Heart left ventricle (tissue), 16 donors: Measurements from ENCODE around the gene RBMXL2. TPM values are rescaled to one million over a fixed set of nuclear protein-coding genes. Genes with fewer than 3 reads are reported as not detected.

Experiments
- ATAC-seq, 4 donors: fragments of 200-7000 bp; cut with Tn5 transposase; one replicate each; pipeline ENCODE4 v1.9.1; 2020 to 2022; ENCODE audit warnings: moderate library complexity in 4 of 4, mild to moderate bottlenecking in 3 of 4, moderate number of reproducible peaks in 1 of 4
- DNase-seq, 5 donors: peaks; one replicate each; pipeline ENCODE4 v3.0.0-alpha.2; 2020
- H3K27ac ChIP-seq, 12 donors: fragments of 200-600 bp; sonication (generic) in 4 of 12; one replicate each; pipeline versions ENCODE4 v1.5.0 to v1.8.0; 2016 to 2022; ENCODE audit warnings: mild to moderate bottlenecking in 2 of 12
- H3K27me3 ChIP-seq, 9 donors: fragments of 200-600 bp; sonication (generic) in 2 of 9; one replicate each; pipeline versions ENCODE4 v1.5.1 to v1.8.0; 2016 to 2022; ENCODE audit warnings: mild to moderate bottlenecking in 3 of 9
- H3K36me3 ChIP-seq, 9 donors: fragments of 200-600 bp; sonication (generic) in 2 of 9; one replicate each; pipeline versions ENCODE4 v1.5.0 to v1.8.0; 2018 to 2022; ENCODE audit warnings: mild to moderate bottlenecking in 2 of 9
- H3K4me1 ChIP-seq, 12 donors: fragments of 200-600 bp; sonication (generic) in 4 of 12; one replicate each; pipeline versions ENCODE4 v1.5.0 to v1.8.0; 2016 to 2022; ENCODE audit warnings: mild to moderate bottlenecking in 3 of 12
- H3K4me3 ChIP-seq, 12 donors: fragments of 200-600 bp; sonication (generic) in 4 of 12; one replicate each; pipeline versions ENCODE4 v1.5.0 to v1.8.0; 2017 to 2022; ENCODE audit warnings: mild to moderate bottlenecking in 9 of 12, moderate library complexity in 4 of 12
- H3K9me3 ChIP-seq, 12 donors: fragments of 200-600 bp; sonication (generic) in 4 of 12; one replicate each; pipeline versions ENCODE4 v1.5.0 to v1.8.0; 2016 to 2022; ENCODE audit warnings: mild to moderate bottlenecking in 1 of 12
- CTCF ChIP-seq, 12 donors: fragments of 200-600 bp; sonication (generic) in 4 of 12; IDR thresholded peaks; one replicate each; pipeline versions ENCODE4 v1.5.0 to v1.8.0; 2018 to 2022; ENCODE audit warnings: antibody characterized with exemption in 12 of 12, mild to moderate bottlenecking in 5 of 12
- POLR2A ChIP-seq, 2 donors: fragments of 450-650 bp; IDR thresholded peaks; one replicate each; pipeline ENCODE4 v1.6.1; 2017; ENCODE audit warnings: antibody characterized with exemption in 2 of 2, mild to moderate bottlenecking in 2 of 2, moderate library complexity in 2 of 2
- WGBS, 4 donors: extraction: QIAGEN DNeasy Blood & Tissue Kit in 2 of 4; methylation state at CpG; one replicate each; pipeline versions ENCODE4 v1.1.5 to v1.1.7; 2013 to 2018; 5-methylcytosine and 5-hydroxymethylcytosine counted together
- intact Hi-C, 10 donors: fragments of 100-400 bp; cut with DNase I; formaldehyde crosslinking; loops; one replicate each; pipeline versions ENCODE4 v1.11.1 to v1.14.2; 2022
- polyA plus RNA-seq, 2 donors: library from polyadenylated mRNA; stranded (reverse); fragments of 200-250 nt; gene quantifications; one replicate each; pipeline ENCODE4 v1.2.3, GENCODE V29; 2013
- total RNA-seq, 9 donors: library from RNA; depleted of rRNA in 2 of 9; stranded (reverse); fragments of >200 nt in 2 of 9; fragmentation: NEBNext Ultra II Directional in 3 of 9; extraction: Animal tissue kit (Norgen Biotek cat#: 25700) in 3 of 9; gene quantifications; one replicate each; pipeline versions ENCODE4 v1.1.0 to v1.2.4, GENCODE V29; 2016 to 2023
- donor health status: ischemic (EF 13 %, LVEDD 7.1; RV severe dilation, severe dysfunction).
- donor health status: healthy with polysubstance abuse.
- donor health status: DM: no; HTN: yes; CAD: no.
- donor health status: DM: no; HTN: no; CAD: no.
- donor health status: ischemic (EF 25% LVEDD 6.9; RV normal size, moderate dysfunction).
- donor health status: ischemic (EF 25% LVEDD 5.7; RV mildly dilated, moderate dysfunction).
- donor health status: healthy.
- donor health status: DM: yes; HTN: yes; CAD: no.
- donor health status: ischemic (EF 35%, LVEDD 5.7; RV mildly dilated, moderate dysfunction).
- donor health status: nonischemic (EF 11% LVEDD 7.7; RV severe dilation, severe dysfunction).
- donor health status: DM: yes; HTN: yes; CAD: no.
- donor health status: PGD.
- donor health status: ischemic (EF 29% LVEDD 5.4; RV normal size, mild dysfunction).
- donor health status: nonischemic (EF 23%, LVEDD 6.1; RV moderate dilation, normal function).

RBMXL2 gene
- total and polyA plus RNA-seq, 11 donors, result not detected

GRCh38 chr11:7079545-7080135, 9.2 kb upstream of the RBMXL2 start:
- Histone ChIP-seq H3K9me3 (peaks cover 0 to 16% (median 0%) of the 10 kb centered on the region in 12 donors), H3K36me3 (no peaks in the 10 kb centered on the region), H3K27me3 (no peaks in the 10 kb centered on the region), H3K27ac (no peak overlapping the region), H3K4me1 (no peaks in the 10 kb centered on the region), H3K4me3 (no peak overlapping the region)
- no peak for DNase-seq
- intact Hi-C loops, result no loop called here
- no peak for ATAC-seq
- TF ChIP-seq CTCF (IDR thresholded peaks at IDR 0.05) (no peak), POLR2A (IDR thresholded peaks at IDR 0.05) (no peak)
- 74 to 81% (median 76%) methylated on average over 7 of the region's 7 CpGs for WGBS, 4 donors

GRCh38 chr11:7080900-7081299, 7.9 kb upstream of the RBMXL2 start:
- ATAC-seq (no peak), DNase-seq (no peak)

GRCh38 chr11:7081441-7081840, 7.4 kb upstream of the RBMXL2 start:
- no peak overlapping the region for H3K27ac ChIP-seq
- no peaks in the 10 kb centered on the region for H3K36me3 ChIP-seq
- no peak overlapping the region for H3K4me3 ChIP-seq
- TF ChIP-seq CTCF (IDR thresholded peaks at IDR 0.05), result no peak
- no peak for TF ChIP-seq POLR2A (IDR thresholded peaks at IDR 0.05)
- DNase-seq (no peak), ATAC-seq (no peak)
- intact Hi-C loops, result no loop called here
- H3K4me1 ChIP-seq, result no peaks in the 10 kb centered on the region
- H3K27me3 ChIP-seq, result peaks cover 0 to 4% (median 0%) of the 10 kb centered on the region in 9 donors
- WGBS, 4 donors, result 65 to 85% (median 79%) methylated on average over 1 of the region's 1 CpG
- peaks cover 0 to 16% (median 0%) of the 10 kb centered on the region in 12 donors for H3K9me3 ChIP-seq

More at GRCh38 chr11:7080900-7081299, 7.9 kb upstream of the RBMXL2 start:
- no peak overlapping the region for H3K27ac ChIP-seq
- no peak for TF ChIP-seq CTCF (IDR thresholded peaks at IDR 0.05)
- TF ChIP-seq POLR2A (IDR thresholded peaks at IDR 0.05), result no peak
- intact Hi-C loops, result no loop called here
- H3K4me1 ChIP-seq, result no peaks in the 10 kb centered on the region
- H3K4me3 ChIP-seq, result no peak overlapping the region
- 71 to 82% (median 76%) methylated on average over 4 of the region's 4 CpGs for WGBS, 4 donors
- peaks cover 0 to 16% (median 0%) of the 10 kb centered on the region in 12 donors for H3K9me3 ChIP-seq
- H3K36me3 ChIP-seq, result no peaks in the 10 kb centered on the region
- no peaks in the 10 kb centered on the region for H3K27me3 ChIP-seq

DNA sequence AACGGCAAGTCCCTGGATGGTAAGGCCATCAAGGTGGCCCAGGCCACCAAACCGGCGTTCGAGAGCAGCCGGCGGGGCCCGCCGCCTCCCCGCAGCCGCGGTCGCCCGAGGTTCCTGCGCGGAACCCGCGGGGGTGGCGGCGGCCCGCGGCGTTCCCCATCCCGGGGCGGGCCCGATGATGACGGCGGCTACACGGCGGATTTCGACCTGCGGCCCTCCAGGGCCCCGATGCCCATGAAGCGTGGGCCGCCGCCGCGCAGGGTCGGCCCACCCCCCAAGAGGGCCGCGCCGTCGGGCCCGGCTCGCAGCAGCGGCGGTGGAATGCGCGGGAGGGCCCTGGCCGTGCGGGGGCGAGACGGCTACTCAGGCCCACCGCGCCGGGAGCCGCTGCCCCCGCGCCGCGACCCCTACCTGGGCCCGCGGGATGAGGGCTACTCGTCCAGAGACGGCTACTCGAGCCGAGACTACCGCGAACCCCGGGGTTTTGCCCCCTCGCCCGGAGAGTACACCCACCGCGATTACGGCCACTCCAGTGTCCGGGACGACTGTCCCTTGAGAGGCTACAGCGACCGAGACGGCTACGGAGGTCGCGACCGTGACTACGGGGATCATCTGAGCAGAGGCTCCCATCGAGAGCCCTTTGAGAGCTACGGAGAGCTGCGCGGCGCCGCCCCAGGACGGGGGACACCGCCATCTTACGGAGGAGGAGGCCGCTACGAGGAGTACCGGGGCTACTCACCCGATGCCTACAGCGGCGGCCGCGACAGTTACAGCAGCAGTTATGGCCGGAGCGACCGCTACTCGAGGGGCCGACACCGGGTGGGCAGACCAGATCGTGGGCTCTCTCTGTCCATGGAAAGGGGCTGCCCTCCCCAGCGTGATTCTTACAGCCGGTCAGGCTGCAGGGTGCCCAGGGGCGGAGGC, 792 bp downstream of the RBMXL2 start:
- H3K27me3 ChIP-seq, result peaks cover 0 to 52% (median 3%) of the 10 kb centered on the region in 9 donors
- H3K4me1 ChIP-seq, result no peaks in the 10 kb centered on the region
- H3K9me3 ChIP-seq, result peaks cover 0 to 6% (median 0%) of the 10 kb centered on the region in 12 donors
- no peak overlapping the region for H3K4me3 ChIP-seq
- WGBS, 4 donors, result 77 to 85% (median 79%) methylated on average over 53 to 111 of the region's 111 CpGs
- no peaks in the 10 kb centered on the region for H3K36me3 ChIP-seq
- TF ChIP-seq CTCF (IDR thresholded peaks at IDR 0.05) (no peak), POLR2A (IDR thresholded peaks at IDR 0.05) (no peak)
- DNase-seq, result peak in 1 of 5 donors; percentile 53
- intact Hi-C loops, result loop anchor here in 6 of 10 donors (10.0 kb wide), 3 partner anchors 355 to 895 kb away; partner anchors contain the start of gene EIF3F (in 2 of the 6)
- no peak for ATAC-seq
- H3K27ac ChIP-seq, result no peak overlapping the region
